Measurements from ENCODE around the gene JTB.

GRCh38 chr1:153928791-153929341, 48.6 kb downstream of the JTB start:
- TF ChIP-seq CTCF (IDR thresholded peaks at IDR 0.05): no peak
- TF ChIP-seq EZH2 (IDR thresholded peaks at IDR 0.05; ENCODE audit: borderline replicate concordance, insufficient read depth, low read depth, low read length, poor library complexity, severe bottlenecking): no peak
